Inflammatory macrophage treated with lipopolysaccharide for 4 hours (primary cell): Measurements from ENCODE around the gene DCC.
"Not testable (repeated sequence)": the region's sequence is repeated elsewhere in the genome, so short reads cannot be mapped to it uniquely, and the experiment has no call there.

ENCODE experiments used
- DNase-seq: peaks from one replicate; pipeline ENCODE4 v3.0.0-alpha.2; 2020

DCC gene

GRCh38 chr18:53451902-53452301 is 1111.9 kb downstream of the DCC start:
- DNase-seq = no peak

DNA sequence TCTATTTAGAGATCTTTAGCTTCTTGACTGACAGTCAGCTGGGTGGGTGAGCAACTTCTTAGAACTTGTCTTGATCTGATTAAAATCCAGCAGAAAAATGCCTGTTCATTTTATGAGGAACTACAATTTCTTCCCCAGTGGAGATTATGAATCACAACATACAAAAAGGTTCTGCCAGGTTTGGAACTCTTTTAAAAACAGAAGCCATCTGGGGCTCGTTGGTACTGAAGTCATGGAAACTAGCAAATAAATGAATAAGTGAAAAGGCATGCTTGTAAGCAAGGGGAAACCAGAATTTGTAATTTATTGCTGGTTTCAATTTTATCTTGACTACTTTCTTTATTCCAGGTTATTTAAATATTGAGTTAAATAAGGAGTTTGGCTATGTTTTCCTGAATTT is 1117.1 kb downstream of the DCC start:
- no peak for DNase-seq

DNA sequence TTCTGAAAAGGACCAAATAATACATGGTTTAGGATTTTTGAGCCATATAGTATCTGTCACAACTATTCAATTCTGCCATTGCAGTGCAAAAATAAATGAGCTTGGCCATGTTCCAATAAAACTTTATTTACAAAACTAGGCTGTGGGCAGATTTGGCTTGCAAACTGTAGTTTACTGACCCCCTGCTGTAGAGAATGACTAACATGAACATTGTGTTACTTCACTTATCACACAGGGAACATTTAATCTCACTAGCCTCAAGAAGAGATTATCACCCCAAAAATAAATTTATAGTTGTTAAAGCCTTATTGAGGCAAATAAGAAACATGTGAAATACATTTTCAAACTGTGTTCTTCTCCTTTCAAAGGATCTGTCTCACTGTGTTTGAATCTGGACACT is 1118.3 kb downstream of the DCC start:
- DNase-seq = no peak

- no peak for DNase-seq
Observed at GRCh38 chr18:53458944-53459580, 1119.1 kb downstream of the DCC start.

DNA sequence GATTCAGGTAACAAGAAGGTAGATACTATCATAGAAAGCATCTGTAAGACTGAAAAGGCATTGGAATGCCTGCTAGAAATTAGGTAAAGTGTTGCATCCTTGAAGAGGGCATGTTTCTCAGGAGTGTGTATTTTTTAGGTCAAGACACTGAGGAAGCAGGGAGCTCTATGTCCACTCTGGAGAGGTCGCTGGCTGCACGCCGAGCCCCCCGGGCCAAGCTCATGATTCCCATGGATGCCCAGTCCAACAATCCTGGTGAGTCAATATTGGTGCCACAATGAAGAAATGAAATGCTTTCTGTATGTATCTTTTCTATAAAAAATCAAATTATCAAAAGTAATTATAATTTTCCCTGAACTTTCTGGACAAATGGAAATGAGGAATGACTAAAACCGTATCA is 1127.8 kb downstream of the DCC start:
- DNase-seq = no peak

DNA sequence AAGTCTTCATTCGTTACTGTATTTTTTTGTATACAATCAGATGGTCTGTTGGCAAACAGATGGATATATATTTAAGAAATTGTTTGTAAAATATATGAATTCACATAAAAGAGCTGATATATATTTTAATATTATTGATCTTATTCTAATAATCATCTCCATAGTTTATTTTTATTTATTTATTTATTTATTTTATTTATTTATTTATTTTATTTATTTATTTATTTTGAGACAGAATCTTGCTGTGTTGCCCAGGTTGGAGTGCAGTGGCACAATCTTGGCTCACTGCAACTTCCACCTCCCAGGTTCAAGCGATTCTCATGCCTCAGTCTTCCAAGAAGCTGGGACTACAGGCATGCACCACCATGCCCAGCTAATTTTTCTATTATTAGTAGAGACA is 1128.2 kb downstream of the DCC start:
- not testable (repeated sequence) for DNase-seq

GRCh38 chr18:53472546-53472945 is 1132.5 kb downstream of the DCC start:
- no peak for DNase-seq

- DNase-seq = no peak
Observed at GRCh38 chr18:53478155-53478554, 1138.2 kb downstream of the DCC start.

- DNase-seq = no peak
Observed at GRCh38 chr18:53486296-53486695, 1146.3 kb downstream of the DCC start.

GRCh38 chr18:53489266-53489665 is 1149.3 kb downstream of the DCC start:
- DNase-seq = no peak

DNA sequence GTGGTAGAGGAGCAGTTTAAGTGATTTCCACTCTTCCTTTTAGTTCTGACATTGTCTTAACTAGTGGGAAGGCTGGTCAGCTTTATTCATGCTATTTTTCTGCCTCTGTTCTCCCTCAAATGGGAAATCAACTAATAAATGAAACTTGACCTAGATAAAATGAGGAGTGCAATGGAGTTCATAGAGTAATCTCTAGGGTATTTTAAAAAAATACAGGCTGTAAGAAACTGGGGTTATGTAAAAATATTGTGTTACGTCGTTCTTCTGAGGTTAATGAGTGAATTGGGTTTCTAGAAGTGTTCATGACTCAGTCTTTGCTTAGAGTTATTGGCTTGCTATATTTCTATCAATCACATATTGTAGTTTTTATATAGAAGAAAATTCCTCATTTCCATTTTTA is 1150.0 kb downstream of the DCC start:
- no peak for DNase-seq

DNA sequence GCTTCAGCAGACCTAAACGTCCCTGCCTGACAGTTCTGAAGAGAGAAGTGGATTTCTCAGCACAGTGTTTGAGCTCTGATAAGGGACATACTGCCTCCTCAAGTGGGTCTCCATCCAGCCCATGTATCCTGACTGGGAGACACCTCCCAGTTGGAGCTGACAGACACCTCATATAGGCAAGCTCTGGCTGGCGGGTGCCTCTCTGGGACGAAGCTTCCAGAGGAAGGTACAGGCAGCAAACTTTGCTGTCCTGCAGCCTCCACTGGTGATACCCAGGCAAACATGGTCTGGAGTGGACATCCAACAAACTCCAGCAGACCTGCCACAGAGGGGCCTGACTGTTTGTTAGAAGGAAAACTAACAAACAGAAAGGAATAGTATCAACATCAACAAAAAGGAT is 1156.0 kb downstream of the DCC start:
- DNase-seq = no peak

DNA sequence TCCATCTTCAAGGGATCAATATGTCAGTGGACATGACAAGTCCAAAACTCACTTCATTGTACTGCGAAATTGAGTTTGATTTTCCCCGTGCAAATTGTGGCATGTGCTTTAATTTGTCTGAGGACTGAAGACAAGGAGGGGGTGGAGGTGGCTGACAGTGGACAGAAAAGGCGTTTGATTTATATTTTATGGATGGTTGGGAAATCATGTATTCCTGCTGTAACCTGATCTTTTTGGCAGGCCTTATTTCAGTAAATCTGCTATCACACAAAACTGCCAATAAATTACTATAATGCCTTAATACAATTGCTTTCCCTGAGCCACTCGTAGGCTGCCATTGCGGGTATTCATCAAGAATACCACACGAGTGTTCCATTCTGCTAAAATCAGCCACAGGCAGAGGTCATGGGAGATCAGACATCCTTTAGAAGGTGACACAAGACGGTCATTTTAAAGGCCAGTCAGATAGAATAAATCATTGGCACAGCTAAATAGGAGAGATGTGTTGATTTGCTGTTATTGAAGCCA is 1164.0 kb downstream of the DCC start:
- DNase-seq = no peak

DNA sequence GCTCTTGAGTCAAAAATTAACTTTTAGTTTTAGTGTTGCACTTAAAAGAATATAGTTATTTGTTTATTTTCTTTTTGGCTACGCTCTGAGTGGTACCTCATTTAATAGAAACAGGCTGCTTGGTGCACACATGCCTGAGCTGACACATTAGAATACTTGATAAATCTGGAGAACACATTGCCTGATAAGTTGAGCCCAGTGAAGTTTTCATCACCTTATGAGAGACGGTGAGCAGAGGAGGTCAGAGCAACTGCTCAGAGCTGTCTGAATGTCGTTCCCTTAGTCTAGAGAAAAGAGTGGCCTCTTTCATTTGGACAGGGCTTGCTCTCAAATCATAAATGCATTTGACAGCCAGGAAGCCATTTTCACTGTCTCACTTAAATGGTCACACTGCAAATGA is 1168.5 kb downstream of the DCC start:
- DNase-seq = no peak

GRCh38 chr18:53509886-53510285 is 1169.9 kb downstream of the DCC start:
- no peak for DNase-seq

DNA sequence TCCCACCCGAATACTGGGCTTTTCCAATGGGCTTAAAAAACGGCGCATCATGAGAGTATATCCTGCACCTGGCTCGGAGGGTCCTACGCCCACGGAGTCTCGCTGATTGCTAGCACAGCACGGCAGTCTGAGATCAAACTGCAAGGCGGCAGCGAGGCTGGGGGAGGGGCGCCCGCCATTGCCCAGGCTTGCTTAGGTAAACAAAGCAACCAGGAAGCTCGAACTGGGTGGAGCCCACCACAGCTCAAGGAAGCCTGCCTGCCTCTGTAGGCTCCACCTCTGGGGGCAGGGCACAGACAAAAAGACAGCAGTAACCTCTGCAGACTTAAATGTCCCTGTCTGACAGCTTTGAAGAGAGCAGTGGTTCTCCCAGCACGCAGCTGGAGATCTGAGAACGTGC is 1171.7 kb downstream of the DCC start:
- DNase-seq = not testable (repeated sequence)

DNA sequence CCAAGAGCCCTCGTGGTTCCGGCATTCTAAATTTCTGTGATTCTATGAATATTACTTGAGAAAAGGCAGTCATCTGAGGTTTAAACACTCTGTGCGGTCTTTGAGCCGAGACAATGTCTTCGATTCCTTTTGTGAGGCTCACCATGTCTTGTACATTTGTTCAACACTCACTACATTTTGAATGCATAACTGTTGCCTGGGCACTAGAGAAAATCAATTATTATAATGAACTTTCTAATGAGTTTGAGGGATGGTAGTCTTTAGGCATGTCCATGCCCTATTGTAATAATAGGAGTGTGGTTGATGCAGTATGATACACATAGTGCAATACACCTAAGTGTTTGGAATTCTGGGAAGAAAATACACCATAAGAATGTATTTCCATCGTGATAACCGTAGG is 1181.1 kb downstream of the DCC start:
- DNase-seq = no peak

DNA sequence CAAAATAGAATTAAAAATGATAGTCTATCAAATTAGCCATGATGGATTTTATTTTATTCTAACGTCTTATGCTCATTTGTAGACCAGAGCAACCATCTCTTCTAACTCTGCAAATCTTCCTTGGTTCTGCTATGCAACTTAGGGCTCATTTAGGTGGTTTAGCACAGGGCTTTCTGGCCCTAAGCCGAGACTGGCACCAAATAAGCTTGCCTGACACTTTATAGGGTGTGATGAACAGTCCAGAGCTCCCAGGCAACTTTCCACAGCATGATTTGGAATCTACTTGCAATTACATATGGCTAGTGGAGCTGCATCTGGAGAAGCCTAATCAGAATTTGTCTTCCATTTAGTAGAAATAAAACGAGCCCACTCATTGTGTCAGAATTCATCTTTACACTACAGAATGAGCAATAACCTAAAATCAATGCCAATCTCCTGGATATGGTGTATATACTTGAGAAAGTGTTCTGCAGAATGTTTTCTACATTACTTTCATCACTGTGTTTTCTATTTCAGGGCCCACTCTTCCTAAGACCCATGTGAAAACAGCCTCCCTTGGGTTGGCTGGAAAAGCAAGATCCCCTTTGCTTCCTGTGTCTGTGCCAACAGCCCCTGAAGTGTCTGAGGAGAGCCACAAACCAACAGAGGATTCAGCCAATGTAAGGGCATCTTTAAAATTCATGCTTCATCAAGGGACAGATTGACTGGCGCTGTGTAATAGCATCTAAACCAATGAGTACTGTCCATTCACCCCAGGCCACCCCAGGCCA is 1186.3 kb downstream of the DCC start:
- no peak for DNase-seq

DNA sequence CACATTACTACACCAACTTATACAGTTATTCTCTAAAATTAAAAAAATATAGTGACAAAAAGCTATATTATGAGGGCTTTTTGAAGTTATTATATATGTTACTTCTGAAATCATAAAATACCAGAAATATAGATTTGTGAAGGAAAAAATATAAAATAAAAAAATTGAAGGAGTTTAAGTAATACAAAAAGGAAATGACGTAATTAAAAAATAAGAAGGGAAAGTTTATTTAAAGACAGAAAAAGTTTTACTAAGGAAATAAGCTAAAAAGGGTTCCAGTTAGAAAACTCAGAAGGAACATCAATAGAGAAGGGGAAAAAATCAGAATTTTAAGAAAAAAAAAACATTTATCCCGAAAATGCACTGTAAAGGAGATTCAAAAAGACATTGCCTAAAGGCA is 1187.4 kb downstream of the DCC start:
- DNase-seq = no peak

DNA sequence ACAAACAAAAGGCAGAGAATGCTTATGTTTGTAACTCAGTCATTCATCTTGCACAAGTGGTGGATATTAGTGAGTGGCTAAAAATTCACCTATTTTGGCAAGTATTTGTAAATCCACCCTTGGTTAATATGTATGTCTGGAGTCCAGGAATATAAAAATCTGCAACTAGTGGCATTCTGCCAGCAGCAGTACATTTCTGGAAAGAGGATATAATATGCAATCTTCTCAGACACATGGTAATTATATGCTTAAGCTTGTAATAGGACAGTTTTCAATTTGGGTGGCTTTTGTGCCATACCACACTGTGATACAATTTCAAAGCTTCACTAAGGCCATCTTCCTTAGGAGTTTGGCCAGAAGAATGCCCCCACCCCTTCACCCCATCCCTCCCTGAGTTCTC is 1191.2 kb downstream of the DCC start:
- no peak for DNase-seq

- no peak for DNase-seq
Observed at GRCh38 chr18:53531896-53532295, 1191.9 kb downstream of the DCC start.

- DNase-seq = no peak
Observed at GRCh38 chr18:53534203-53534602, 1194.2 kb downstream of the DCC start.

DNA sequence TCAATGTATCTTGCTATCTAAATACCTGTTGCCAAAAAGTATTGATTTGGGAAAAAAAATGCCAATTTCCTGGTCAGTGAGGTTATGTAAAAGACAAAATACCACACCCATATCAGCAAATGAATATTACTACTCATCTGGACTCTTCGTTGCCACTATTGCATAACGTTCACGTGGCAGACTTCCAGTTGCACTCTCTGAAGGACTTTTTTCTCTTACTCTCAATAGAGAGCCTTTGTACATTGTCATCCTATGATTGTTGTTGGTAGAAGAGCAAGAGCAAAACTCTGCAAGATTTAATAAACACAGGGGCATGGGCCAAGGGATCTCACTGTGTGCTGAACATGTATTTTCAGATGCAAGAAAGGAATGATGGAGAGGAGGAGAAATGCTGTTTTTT is 1194.7 kb downstream of the DCC start:
- DNase-seq = no peak

- DNase-seq = no peak
Observed at GRCh38 chr18:53536908-53537307, 1196.9 kb downstream of the DCC start.

- no peak for DNase-seq
Observed at GRCh38 chr18:53541924-53542323, 1201.9 kb downstream of the DCC start.
